HepG2 (cell line): ENCODE results near the gene ZSCAN2. TPM values are rescaled to one million over a fixed set of nuclear protein-coding genes. Genes with fewer than 3 reads are reported as not detected.
A peak's percentile ranks its signal among the peaks of the same experiment; 100 is the strongest.

ENCODE experiments used
- CCDC6 ChIP-seq: sonication (generic); formaldehyde crosslinking; IDR thresholded peaks from 2 replicates; pipeline ENCODE4 v1.8.1; 2022; ENCODE audit warnings: mild to moderate bottlenecking, missing genetic modification reagents, moderate library complexity
- GABPB1 ChIP-seq: IDR thresholded peaks from 2 replicates; pipeline ENCODE4 v1.6.1; 2016; ENCODE audit warnings: mild to moderate bottlenecking, missing genetic modification reagents, moderate library complexity, missing compliant biosample characterization
- HCFC1 ChIP-seq: fragments of 150-350 bp; IDR thresholded peaks from 2 replicates; pipeline ENCODE4 v1.6.1; 2014; ENCODE audit warnings: low read depth, low read length
- MYC ChIP-seq: sonication (generic); formaldehyde crosslinking; IDR thresholded peaks from 2 replicates; pipeline ENCODE4 v1.9.0; 2021; ENCODE audit warnings: missing genetic modification reagents, borderline replicate concordance
- NFKB2 ChIP-seq: sonication (generic); formaldehyde crosslinking; IDR thresholded peaks from 2 replicates; pipeline ENCODE4 v1.4.0; 2020; ENCODE audit warnings: missing genetic modification reagents, borderline replicate concordance
- RBFOX2 ChIP-seq: fragments of 200-400 bp; formaldehyde crosslinking; IDR thresholded peaks from 2 replicates; pipeline ENCODE4 v1.6.1; 2017; ENCODE audit warnings: low read depth, mild to moderate bottlenecking, low read length
- SP5 ChIP-seq: IDR thresholded peaks from 2 replicates; pipeline ENCODE4 v1.6.1; 2016; ENCODE audit warnings: low read depth, borderline replicate concordance
- ZFP36L1 ChIP-seq: sonication (generic); formaldehyde crosslinking; IDR thresholded peaks from 2 replicates; pipeline ENCODE4 v1.8.0; 2022; ENCODE audit warnings: mild to moderate bottlenecking, missing genetic modification reagents, moderate library complexity
- ZNF607 ChIP-seq: sonication (generic); formaldehyde crosslinking; IDR thresholded peaks from 2 replicates; pipeline ENCODE4 v1.5.1; 2020; ENCODE audit warnings: missing genetic modification reagents, mild to moderate bottlenecking, borderline replicate concordance
- ZNF614 ChIP-seq: IDR thresholded peaks from 2 replicates; pipeline ENCODE4 v1.6.1; 2018; ENCODE audit warnings: missing biosample characterization, missing genetic modification reagents, inconsistent platforms, borderline replicate concordance
- polyA plus RNA-seq, 8 experiments: library from polyadenylated mRNA; depleted of rRNA in 3 of 8; stranded (reverse) in 7 of 8; unstranded in 1 of 8; fragments of >200 nt; fragmentation: Illumina TruSeq in 4 of 8; extraction: Trizol in 4 of 8; gene quantifications; 2 replicates each; pipeline versions ENCODE4 v1.2.1 to v1.2.3, GENCODE V29; 2011 to 2016; ENCODE audit warnings: low read depth in 4 of 8, missing spikeins in 1 of 8, mixed read lengths in 1 of 8; ENCODE audit not compliant: insufficient read depth in 1 of 8
- total RNA-seq, 5 experiments: library from RNA; depleted of rRNA; stranded (reverse); fragments of >200 nt; fragmentation: Illumina TruSeq; extraction: Trizol; gene quantifications; 2 replicates each; pipeline ENCODE4 v1.2.3, GENCODE V29; 2016; ENCODE audit warnings: low read depth in 1 of 5
- TF ChIP-seq, protein P1 (sequence below): sonication (generic); formaldehyde crosslinking; IDR thresholded peaks from 2 replicates; pipeline ENCODE4 v1.4.0; 2020; ENCODE audit warnings: missing genetic modification reagents, borderline replicate concordance
- TF ChIP-seq, protein P2 (sequence below): sonication (generic); formaldehyde crosslinking; IDR thresholded peaks from 2 replicates; pipeline ENCODE4 v1.5.1; 2020; ENCODE audit warnings: mild to moderate bottlenecking, missing genetic modification reagents, borderline replicate concordance
- TF ChIP-seq, protein P3 (sequence below): IDR thresholded peaks from 2 replicates; pipeline ENCODE4 v1.6.1; 2016; ENCODE audit warnings: mild to moderate bottlenecking, missing biosample characterization, missing genetic modification reagents
- TF ChIP-seq, protein P4 (sequence below): IDR thresholded peaks from 2 replicates; pipeline ENCODE4 v1.6.1; 2012; ENCODE audit warnings: low read depth, low read length, improper control_type of control experiment

ZSCAN2 gene
- total and polyA plus RNA-seq, 2 of the 13 experiments (the other 11 are each of a cell fraction or from before 2014, with no cell fraction given), result 11.4 to 21.5 TPM

- peak; percentile 46; the same call in 1 of the 2 replicates for TF ChIP-seq MYC (CRISPR knock-in tag)
- TF ChIP-seq, protein P1, sequence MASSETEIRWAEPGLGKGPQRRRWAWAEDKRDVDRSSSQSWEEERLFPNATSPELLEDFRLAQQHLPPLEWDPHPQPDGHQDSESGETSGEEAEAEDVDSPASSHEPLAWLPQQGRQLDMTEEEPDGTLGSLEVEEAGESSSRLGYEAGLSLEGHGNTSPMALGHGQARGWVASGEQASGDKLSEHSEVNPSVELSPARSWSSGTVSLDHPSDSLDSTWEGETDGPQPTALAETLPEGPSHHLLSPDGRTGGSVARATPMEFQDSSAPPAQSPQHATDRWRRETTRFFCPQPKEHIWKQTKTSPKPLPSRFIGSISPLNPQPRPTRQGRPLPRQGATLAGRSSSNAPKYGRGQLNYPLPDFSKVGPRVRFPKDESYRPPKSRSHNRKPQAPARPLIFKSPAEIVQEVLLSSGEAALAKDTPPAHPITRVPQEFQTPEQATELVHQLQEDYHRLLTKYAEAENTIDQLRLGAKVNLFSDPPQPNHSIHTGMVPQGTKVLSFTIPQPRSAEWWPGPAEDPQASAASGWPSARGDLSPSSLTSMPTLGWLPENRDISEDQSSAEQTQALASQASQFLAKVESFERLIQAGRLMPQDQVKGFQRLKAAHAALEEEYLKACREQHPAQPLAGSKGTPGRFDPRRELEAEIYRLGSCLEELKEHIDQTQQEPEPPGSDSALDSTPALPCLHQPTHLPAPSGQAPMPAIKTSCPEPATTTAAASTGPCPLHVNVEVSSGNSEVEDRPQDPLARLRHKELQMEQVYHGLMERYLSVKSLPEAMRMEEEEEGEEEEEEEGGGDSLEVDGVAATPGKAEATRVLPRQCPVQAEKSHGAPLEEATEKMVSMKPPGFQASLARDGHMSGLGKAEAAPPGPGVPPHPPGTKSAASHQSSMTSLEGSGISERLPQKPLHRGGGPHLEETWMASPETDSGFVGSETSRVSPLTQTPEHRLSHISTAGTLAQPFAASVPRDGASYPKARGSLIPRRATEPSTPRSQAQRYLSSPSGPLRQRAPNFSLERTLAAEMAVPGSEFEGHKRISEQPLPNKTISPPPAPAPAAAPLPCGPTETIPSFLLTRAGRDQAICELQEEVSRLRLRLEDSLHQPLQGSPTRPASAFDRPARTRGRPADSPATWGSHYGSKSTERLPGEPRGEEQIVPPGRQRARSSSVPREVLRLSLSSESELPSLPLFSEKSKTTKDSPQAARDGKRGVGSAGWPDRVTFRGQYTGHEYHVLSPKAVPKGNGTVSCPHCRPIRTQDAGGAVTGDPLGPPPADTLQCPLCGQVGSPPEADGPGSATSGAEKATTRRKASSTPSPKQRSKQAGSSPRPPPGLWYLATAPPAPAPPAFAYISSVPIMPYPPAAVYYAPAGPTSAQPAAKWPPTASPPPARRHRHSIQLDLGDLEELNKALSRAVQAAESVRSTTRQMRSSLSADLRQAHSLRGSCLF (CRISPR knock-in tag), result peak; percentile 72; the same call in 1 of the 2 replicates
- TF ChIP-seq HCFC1, result peak; percentile 42; the same call in 1 of the 2 replicates
- TF ChIP-seq NFKB2, result peak; percentile 82
- peak; percentile 97 for TF ChIP-seq GABPB1 (CRISPR knock-in tag)
- no peak for TF ChIP-seq ZFP36L1 (CRISPR knock-in tag)
- peak; percentile 77 for TF ChIP-seq SP5
- peak; percentile 35; the same call in 1 of the 2 replicates for TF ChIP-seq CCDC6 (CRISPR knock-in tag)
- TF ChIP-seq, protein P2, sequence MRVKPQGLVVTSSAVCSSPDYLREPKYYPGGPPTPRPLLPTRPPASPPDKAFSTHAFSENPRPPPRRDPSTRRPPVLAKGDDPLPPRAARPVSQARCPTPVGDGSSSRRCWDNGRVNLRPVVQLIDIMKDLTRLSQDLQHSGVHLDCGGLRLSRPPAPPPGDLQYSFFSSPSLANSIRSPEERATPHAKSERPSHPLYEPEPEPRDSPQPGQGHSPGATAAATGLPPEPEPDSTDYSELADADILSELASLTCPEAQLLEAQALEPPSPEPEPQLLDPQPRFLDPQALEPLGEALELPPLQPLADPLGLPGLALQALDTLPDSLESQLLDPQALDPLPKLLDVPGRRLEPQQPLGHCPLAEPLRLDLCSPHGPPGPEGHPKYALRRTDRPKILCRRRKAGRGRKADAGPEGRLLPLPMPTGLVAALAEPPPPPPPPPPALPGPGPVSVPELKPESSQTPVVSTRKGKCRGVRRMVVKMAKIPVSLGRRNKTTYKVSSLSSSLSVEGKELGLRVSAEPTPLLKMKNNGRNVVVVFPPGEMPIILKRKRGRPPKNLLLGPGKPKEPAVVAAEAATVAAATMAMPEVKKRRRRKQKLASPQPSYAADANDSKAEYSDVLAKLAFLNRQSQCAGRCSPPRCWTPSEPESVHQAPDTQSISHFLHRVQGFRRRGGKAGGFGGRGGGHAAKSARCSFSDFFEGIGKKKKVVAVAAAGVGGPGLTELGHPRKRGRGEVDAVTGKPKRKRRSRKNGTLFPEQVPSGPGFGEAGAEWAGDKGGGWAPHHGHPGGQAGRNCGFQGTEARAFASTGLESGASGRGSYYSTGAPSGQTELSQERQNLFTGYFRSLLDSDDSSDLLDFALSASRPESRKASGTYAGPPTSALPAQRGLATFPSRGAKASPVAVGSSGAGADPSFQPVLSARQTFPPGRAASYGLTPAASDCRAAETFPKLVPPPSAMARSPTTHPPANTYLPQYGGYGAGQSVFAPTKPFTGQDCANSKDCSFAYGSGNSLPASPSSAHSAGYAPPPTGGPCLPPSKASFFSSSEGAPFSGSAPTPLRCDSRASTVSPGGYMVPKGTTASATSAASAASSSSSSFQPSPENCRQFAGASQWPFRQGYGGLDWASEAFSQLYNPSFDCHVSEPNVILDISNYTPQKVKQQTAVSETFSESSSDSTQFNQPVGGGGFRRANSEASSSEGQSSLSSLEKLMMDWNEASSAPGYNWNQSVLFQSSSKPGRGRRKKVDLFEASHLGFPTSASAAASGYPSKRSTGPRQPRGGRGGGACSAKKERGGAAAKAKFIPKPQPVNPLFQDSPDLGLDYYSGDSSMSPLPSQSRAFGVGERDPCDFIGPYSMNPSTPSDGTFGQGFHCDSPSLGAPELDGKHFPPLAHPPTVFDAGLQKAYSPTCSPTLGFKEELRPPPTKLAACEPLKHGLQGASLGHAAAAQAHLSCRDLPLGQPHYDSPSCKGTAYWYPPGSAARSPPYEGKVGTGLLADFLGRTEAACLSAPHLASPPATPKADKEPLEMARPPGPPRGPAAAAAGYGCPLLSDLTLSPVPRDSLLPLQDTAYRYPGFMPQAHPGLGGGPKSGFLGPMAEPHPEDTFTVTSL, result no peak
- TF ChIP-seq, protein P3, sequence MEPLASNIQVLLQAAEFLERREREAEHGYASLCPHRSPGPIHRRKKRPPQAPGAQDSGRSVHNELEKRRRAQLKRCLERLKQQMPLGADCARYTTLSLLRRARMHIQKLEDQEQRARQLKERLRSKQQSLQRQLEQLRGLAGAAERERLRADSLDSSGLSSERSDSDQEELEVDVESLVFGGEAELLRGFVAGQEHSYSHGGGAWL, result 0 out of 2 replicates have a peak, but pooled peaks have one; percentile 23
- peak; percentile 30; the same call in 1 of the 2 replicates for TF ChIP-seq ZNF614 (CRISPR knock-in tag)
- 0 out of 2 replicates have a peak, but pooled peaks have one; percentile 39 for TF ChIP-seq ZNF607 (CRISPR knock-in tag)
- TF ChIP-seq, protein P4, sequence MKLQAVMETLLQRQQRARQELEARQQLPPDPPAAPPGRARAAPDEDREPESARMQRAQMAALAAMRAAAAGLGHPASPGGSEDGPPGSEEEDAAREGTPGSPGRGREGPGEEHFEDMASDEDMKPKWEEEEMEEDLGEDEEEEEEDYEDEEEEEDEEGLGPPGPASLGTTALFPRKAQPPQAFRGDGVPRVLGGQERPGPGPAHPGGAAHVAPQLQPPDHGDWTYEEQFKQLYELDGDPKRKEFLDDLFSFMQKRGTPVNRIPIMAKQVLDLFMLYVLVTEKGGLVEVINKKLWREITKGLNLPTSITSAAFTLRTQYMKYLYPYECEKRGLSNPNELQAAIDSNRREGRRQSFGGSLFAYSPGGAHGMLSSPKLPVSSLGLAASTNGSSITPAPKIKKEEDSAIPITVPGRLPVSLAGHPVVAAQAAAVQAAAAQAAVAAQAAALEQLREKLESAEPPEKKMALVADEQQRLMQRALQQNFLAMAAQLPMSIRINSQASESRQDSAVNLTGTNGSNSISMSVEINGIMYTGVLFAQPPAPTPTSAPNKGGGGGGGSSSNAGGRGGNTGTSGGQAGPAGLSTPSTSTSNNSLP, result no peak
- TF ChIP-seq RBFOX2, result peak; percentile 93
These were observed 53.3 kb downstream of the ZSCAN2 start, which contains the start of gene WDR73 (continued) for GRCh38 chr15:84653910-84654688.
